ENCODE data around the gene MRPL46.

Gene MRPL46

GRCh38 chr15:88465633-88466224 lies 1.5 kb downstream of the MRPL46 start:
- no peak for DNase-seq (ENCODE audit: extremely low spot score)
- CTCF ChIA-PET, result interaction anchor here (1.0 to 10.1 kb wide), 3 partner anchors 12 to 17 kb away, joined by 3 to 95 read pairs (median 3); no protein-coding TSS in a partner anchor
- no peak for TF ChIP-seq CTCF (IDR thresholded peaks at IDR 0.05; ENCODE audit: control extremely low read depth, extremely low read depth, low read depth, missing control alignments)
- POLR2A ChIA-PET, result no interaction called here

- CTCF ChIA-PET, result interaction anchor here (1.0 to 10.1 kb wide), 3 partner anchors 11 to 218 kb away, joined by 3 to 95 read pairs (median 3); no protein-coding TSS in a partner anchor
- POLR2A ChIA-PET, result no interaction called here
- DNase-seq (ENCODE audit: extremely low spot score), result no peak
- TF ChIP-seq CTCF (IDR thresholded peaks at IDR 0.05; ENCODE audit: control extremely low read depth, extremely low read depth, low read depth, missing control alignments), result no peak
These were observed 3.2 kb downstream of the MRPL46 start for GRCh38 chr15:88463870-88464532.

- TF ChIP-seq CTCF (IDR thresholded peaks at IDR 0.05; ENCODE audit: control extremely low read depth, extremely low read depth, low read depth, missing control alignments), result no peak
- ChIA-PET CTCF (interaction anchor here (2.6 to 8.0 kb wide), 2 partner anchors 11 kb away, joined by 21 to 95 read pairs; partner anchors contain the start of genes MRPL46 and MRPS11), POLR2A (no interaction called here)
- no peak for DNase-seq (ENCODE audit: extremely low spot score)
These were observed 10.5 kb downstream of the MRPL46 start for GRCh38 chr15:88456733-88457132.

GRCh38 chr15:88454867-88455810 lies 12.0 kb downstream of the MRPL46 start:
- CTCF ChIA-PET, result interaction anchor here (0.9 to 8.0 kb wide), 8 partner anchors 9 to 169 kb away, joined by 3 to 95 read pairs (median 4); partner anchors contain the start of genes MRPL46 and MRPS11
- peak; percentile 43 for TF ChIP-seq CTCF (IDR thresholded peaks at IDR 0.05; ENCODE audit: control extremely low read depth, extremely low read depth, low read depth, missing control alignments)
- peak; percentile 61 for DNase-seq (ENCODE audit: extremely low spot score)
- POLR2A ChIA-PET, result no interaction called here

- ChIA-PET CTCF (interaction anchor here (0.9 to 8.0 kb wide), 8 partner anchors 8 to 52 kb away, joined by 3 to 95 read pairs (median 4); partner anchors contain the start of genes MRPL46 and MRPS11), POLR2A (no interaction called here)
- TF ChIP-seq CTCF (IDR thresholded peaks at IDR 0.05; ENCODE audit: control extremely low read depth, extremely low read depth, low read depth, missing control alignments), result no peak
- DNase-seq (ENCODE audit: extremely low spot score), result no peak
These were observed 13.0 kb downstream of the MRPL46 start for GRCh38 chr15:88454236-88454635.

- CTCF ChIA-PET, result interaction anchor here (1.5 to 8.0 kb wide), 2 partner anchors 13 to 14 kb away, joined by 3 to 95 read pairs; partner anchors contain the start of genes MRPL46 and MRPS11
These were observed 13.5 kb downstream of the MRPL46 start for GRCh38 chr15:88453651-88454050.

More at GRCh38 chr15:88453651-88454050, 13.5 kb downstream of the MRPL46 start:
- POLR2A ChIA-PET, result no interaction called here
- TF ChIP-seq CTCF (IDR thresholded peaks at IDR 0.05; ENCODE audit: control extremely low read depth, extremely low read depth, low read depth, missing control alignments), result no peak
- DNase-seq (ENCODE audit: extremely low spot score), result no peak

Data from GM10248 (cell line).